Measurements from ENCODE around the gene U2AF2. TPM values are rescaled to one million over a fixed set of nuclear protein-coding genes. Genes with fewer than 3 reads are reported as not detected.
A peak's percentile ranks its signal among the peaks of the same experiment; 100 is the strongest.

The U2AF2 gene
- total RNA-seq, 1 experiment from 2014 or later, result 321 TPM

DNA sequence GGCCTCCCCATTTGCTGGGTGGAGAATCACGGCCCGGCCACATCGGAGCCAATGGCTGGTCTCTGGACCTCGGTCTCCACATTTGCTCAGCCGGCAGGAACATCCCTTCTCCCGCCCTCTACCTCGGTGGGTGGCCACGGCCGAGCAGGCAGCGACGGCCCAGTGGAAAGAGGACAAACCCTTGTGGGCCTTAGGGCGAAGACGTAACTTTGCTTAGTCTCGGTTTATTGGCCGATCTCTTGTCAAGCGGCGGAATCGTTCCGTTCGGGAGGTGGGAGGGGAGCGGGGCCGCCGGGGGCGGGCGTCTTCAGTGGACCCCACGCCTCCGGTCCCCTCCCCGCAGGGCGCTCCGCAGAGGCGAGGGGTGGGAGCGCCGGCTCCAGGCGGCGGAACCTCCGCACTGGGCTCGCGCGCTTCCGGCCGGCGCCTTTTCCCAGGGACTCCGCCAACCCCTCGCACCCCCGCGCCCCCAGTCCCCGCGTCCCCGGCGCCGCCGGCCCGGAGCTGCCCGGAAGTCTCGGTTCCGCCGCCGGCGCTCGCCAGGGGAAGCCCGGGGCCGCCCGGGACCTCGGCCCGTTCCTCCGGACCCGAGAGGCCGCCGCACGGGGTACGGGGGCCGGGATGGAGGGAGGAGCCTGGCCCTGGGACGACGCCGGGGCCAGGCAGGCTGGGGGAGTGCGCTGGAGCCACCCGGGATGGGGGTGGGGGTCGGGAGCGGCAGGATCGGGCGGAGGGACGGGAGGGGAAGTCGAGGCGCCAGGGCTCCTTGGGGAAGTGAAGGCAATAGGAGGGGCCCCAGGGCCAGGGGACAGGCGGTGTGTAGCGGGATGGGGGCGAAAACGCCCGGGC, 14.0 kb upstream of the U2AF2 start, which contains the start of gene ZNF580:
Gene ZNF580, plus strand, starts transcription at position 426 of the 849 bp plus-strand sequence. CDS start 1,507 bp downstream, outside the sequence.
- Histone ChIP-seq H2BK12ac (ENCODE audit: insufficient read length, low read depth, low read length) (no peak within 1 kb of the TSS), H2AFZ (ENCODE audit: low read length) (no peak within 1 kb of the TSS), H3K4me1 (ENCODE audit: insufficient read depth, low read length) (0 out of 2 replicates have a peak, but pooled peaks cover under 1% of the 10 kb centered on the region), H3K4me2 (ENCODE audit: insufficient read depth, insufficient read length, low read length) (peak within 1 kb of the TSS; percentile 73), H3K23me2 (ENCODE audit: insufficient read length, low read depth, low read length, poor library complexity, severe bottlenecking) (peaks cover 30% of the 10 kb centered on the region), H2BK120ac (ENCODE audit: low read depth, low read length, poor library complexity, severe bottlenecking) (no peak within 1 kb of the TSS), H3K27ac (ENCODE audit: insufficient read length, low read depth, low read length) (no peak within 1 kb of the TSS), H3K79me2 (ENCODE audit: insufficient read depth, low read length) (peaks cover 8% of the 10 kb centered on the region; the same call in 1 of the 2 replicates), H3K79me1 (ENCODE audit: insufficient read depth, low read depth, low read length, poor library complexity, severe bottlenecking) (peaks cover 4% of the 10 kb centered on the region), H4K91ac (ENCODE audit: insufficient read length, low read depth, low read length) (no peak within 1 kb of the TSS), H2BK5ac (ENCODE audit: insufficient read length, low read length) (no peak within 1 kb of the TSS), H3T11ph (ENCODE audit: low read length) (no peak within 1 kb of the TSS), H2BK20ac (ENCODE audit: low read depth, low read length, poor library complexity, severe bottlenecking) (no peak within 1 kb of the TSS), H4K8ac (replicated peaks; ENCODE audit: insufficient read length, low read depth, low read length) (no peak within 1 kb of the TSS), H3K56ac (ENCODE audit: insufficient read length, low read depth, low read length) (no peak within 1 kb of the TSS), H3K14ac (ENCODE audit: insufficient read depth, low read length) (peak within 1 kb of the TSS; percentile 46; the same call in 1 of the 2 replicates), H3K4ac (ENCODE audit: low read depth, low read length) (no peak within 1 kb of the TSS), H3K18ac (ENCODE audit: insufficient read length, low read depth, low read length) (no peak within 1 kb of the TSS), H4K5ac (ENCODE audit: insufficient read length, low read depth, low read length) (no peak within 1 kb of the TSS), H2BK15ac (ENCODE audit: low read depth, low read length) (no peak within 1 kb of the TSS), H3K27me3 (ENCODE audit: insufficient read depth, low read length) (no peaks in the 10 kb centered on the region), H3K9ac (ENCODE audit: extremely low read depth, insufficient read length, low read length) (peak within 1 kb of the TSS; percentile 61), H2AK5ac (ENCODE audit: insufficient read length, low read length) (no peak within 1 kb of the TSS), H3K9me3 (ENCODE audit: control insufficient read depth, low read depth, low read length) (no peaks in the 10 kb centered on the region), H4K20me1 (ENCODE audit: control insufficient read depth, insufficient read depth, insufficient read length) (no peaks in the 10 kb centered on the region), H3K23ac (ENCODE audit: insufficient read length, low read depth, low read length) (no peak within 1 kb of the TSS)
- TF ChIP-seq, protein P1, sequence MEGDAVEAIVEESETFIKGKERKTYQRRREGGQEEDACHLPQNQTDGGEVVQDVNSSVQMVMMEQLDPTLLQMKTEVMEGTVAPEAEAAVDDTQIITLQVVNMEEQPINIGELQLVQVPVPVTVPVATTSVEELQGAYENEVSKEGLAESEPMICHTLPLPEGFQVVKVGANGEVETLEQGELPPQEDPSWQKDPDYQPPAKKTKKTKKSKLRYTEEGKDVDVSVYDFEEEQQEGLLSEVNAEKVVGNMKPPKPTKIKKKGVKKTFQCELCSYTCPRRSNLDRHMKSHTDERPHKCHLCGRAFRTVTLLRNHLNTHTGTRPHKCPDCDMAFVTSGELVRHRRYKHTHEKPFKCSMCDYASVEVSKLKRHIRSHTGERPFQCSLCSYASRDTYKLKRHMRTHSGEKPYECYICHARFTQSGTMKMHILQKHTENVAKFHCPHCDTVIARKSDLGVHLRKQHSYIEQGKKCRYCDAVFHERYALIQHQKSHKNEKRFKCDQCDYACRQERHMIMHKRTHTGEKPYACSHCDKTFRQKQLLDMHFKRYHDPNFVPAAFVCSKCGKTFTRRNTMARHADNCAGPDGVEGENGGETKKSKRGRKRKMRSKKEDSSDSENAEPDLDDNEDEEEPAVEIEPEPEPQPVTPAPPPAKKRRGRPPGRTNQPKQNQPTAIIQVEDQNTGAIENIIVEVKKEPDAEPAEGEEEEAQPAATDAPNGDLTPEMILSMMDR (conservative IDR thresholded peaks at IDR 0.05), result no peak
- Mint-ChIP-seq H3K27me3 (ENCODE audit: low read depth) (peaks cover 3% of the 10 kb centered on the region; the same call in 1 of the 2 replicates), H3K27ac (peak within 1 kb of the TSS; percentile 91 to 95 (median 94)), H3K4me1 (peaks cover 25 to 43% of the 10 kb centered on the region in 2 experiments), H3K4me3 (peak within 1 kb of the TSS; percentile 97), H3K9me3 (peaks cover 0 to 4% of the 10 kb centered on the region in 2 experiments; a peak in 3 of 5 replicates), H3K36me3 (ENCODE audit: insufficient read depth in 1 of 3, low read depth in 3 of 3) (peaks cover 24 to 30% (median 30%) of the 10 kb centered on the region in 3 experiments)
- WGBS (ENCODE audit: extremely low coverage, insufficient read length, low lambda C conversion rate), result no CpG with 5 or more reads among the region's 89 CpGs
- peak; percentile 75 for DNase-seq
